HepG2 (cell line): ENCODE results near the gene PJA1. TPM values are rescaled to one million over a fixed set of nuclear protein-coding genes. Genes with fewer than 3 reads are reported as not detected.

Source experiments
- AGO2 ChIP-seq: fragments of 200-400 bp; formaldehyde crosslinking; optimal IDR thresholded peaks from 2 replicates; pipeline ENCODE3; 2017; ENCODE audit warnings: mild to moderate bottlenecking, low read depth, low read length, moderate library complexity
- CBX2 ChIP-seq, 2 experiments: fragments of 200-600 bp in 1 of 2; sonication (generic); formaldehyde crosslinking in 1 of 2; IDR thresholded peaks; 2 replicates each; pipeline versions ENCODE4 v1.7.0 to v1.8.1; 2018 to 2022; ENCODE audit warnings: low read depth in 2 of 2, low read length in 1 of 2, mild to moderate bottlenecking in 1 of 2, missing genetic modification reagents in 1 of 2
- GABPA ChIP-seq, 2 experiments: IDR thresholded peaks; 2 replicates each; pipeline ENCODE4 v1.6.1; 2011 to 2016; ENCODE audit warnings: low read depth in 2 of 2, low read length in 1 of 2, missing biosample characterization in 1 of 2, missing genetic modification characterization in 1 of 2
- HMGA1 ChIP-seq: sonication (generic); formaldehyde crosslinking; conservative IDR thresholded peaks from 2 replicates; pipeline ENCODE4 v1.4.0; 2020; ENCODE audit warnings: missing genetic modification reagents
- IKZF1 ChIP-seq: fragments of 450-650 bp; IDR thresholded peaks from 2 replicates; pipeline ENCODE4 v1.7.1; 2016
- KMT2A ChIP-seq: sonication (generic); formaldehyde crosslinking; IDR thresholded peaks from 2 replicates; pipeline ENCODE4 v1.4.0; 2020; ENCODE audit warnings: missing genetic modification reagents
- NFKB2 ChIP-seq: sonication (generic); formaldehyde crosslinking; IDR thresholded peaks from 2 replicates; pipeline ENCODE4 v1.4.0; 2020; ENCODE audit warnings: missing genetic modification reagents, borderline replicate concordance
- NR2C2 ChIP-seq: sonication (generic); formaldehyde crosslinking; IDR thresholded peaks from 2 replicates; pipeline ENCODE4 v1.4.0; 2020; ENCODE audit warnings: missing genetic modification reagents, mild to moderate bottlenecking, moderate library complexity, borderline replicate concordance
- POLR2A ChIP-seq, 2 experiments: IDR thresholded peaks; 2 replicates each; pipeline ENCODE4 v1.6.1; 2011; ENCODE audit warnings: low read depth in 2 of 2, low read length in 2 of 2, mild to moderate bottlenecking in 1 of 2, moderate library complexity in 1 of 2; ENCODE audit not compliant: insufficient read depth in 1 of 2
- RARA ChIP-seq: IDR thresholded peaks from 2 replicates; pipeline ENCODE4 v1.6.1; 2016; ENCODE audit warnings: missing genetic modification reagents, missing compliant biosample characterization
- SALL1 ChIP-seq: sonication (generic); formaldehyde crosslinking; IDR thresholded peaks from 2 replicates; pipeline ENCODE4 v1.8.0; 2022; ENCODE audit warnings: mild to moderate bottlenecking, missing genetic modification reagents
- SALL2 ChIP-seq: sonication (generic); formaldehyde crosslinking; IDR thresholded peaks from 2 replicates; pipeline ENCODE4 v1.8.1; 2023; ENCODE audit warnings: mild to moderate bottlenecking, missing genetic modification reagents, inconsistent platforms
- SOX5 ChIP-seq: IDR thresholded peaks from 2 replicates; pipeline ENCODE4 v1.6.1; 2016; ENCODE audit warnings: borderline replicate concordance
- SPEN ChIP-seq: sonication (generic); formaldehyde crosslinking; IDR thresholded peaks from 2 replicates; pipeline ENCODE4 v1.5.1; 2020; ENCODE audit warnings: low read depth, mild to moderate bottlenecking, missing genetic modification reagents
- YEATS4 ChIP-seq: sonication (generic); formaldehyde crosslinking; IDR thresholded peaks from 2 replicates; pipeline ENCODE4 v1.4.0; 2020; ENCODE audit warnings: missing genetic modification reagents, borderline replicate concordance
- ZBTB1 ChIP-seq: sonication (generic); formaldehyde crosslinking; IDR thresholded peaks from 2 replicates; pipeline ENCODE4 v1.4.0; 2020; ENCODE audit warnings: missing genetic modification reagents, borderline replicate concordance
- ZFY ChIP-seq: sonication (generic); formaldehyde crosslinking; IDR thresholded peaks from 2 replicates; pipeline ENCODE4 v1.4.0; 2020; ENCODE audit warnings: missing genetic modification reagents
- ZNF230 ChIP-seq: sonication (generic); formaldehyde crosslinking; IDR thresholded peaks from 2 replicates; pipeline ENCODE4 v1.4.0; 2020; ENCODE audit warnings: mild to moderate bottlenecking, missing genetic modification reagents
- ZNF549 ChIP-seq: sonication (generic); formaldehyde crosslinking; IDR thresholded peaks from 2 replicates; pipeline ENCODE4 v1.5.0; 2020; ENCODE audit warnings: missing genetic modification reagents
- ZNF747 ChIP-seq: sonication (generic); formaldehyde crosslinking; IDR thresholded peaks from 2 replicates; pipeline ENCODE4 v1.8.1; 2023; ENCODE audit warnings: missing genetic modification reagents, mild to moderate bottlenecking, borderline replicate concordance
- polyA plus RNA-seq, 8 experiments: library from polyadenylated mRNA; depleted of rRNA in 3 of 8; stranded (reverse) in 7 of 8; unstranded in 1 of 8; fragments of >200 nt; fragmentation: Illumina TruSeq in 4 of 8; extraction: Trizol in 4 of 8; gene quantifications; 2 replicates each; pipeline versions ENCODE4 v1.2.1 to v1.2.3, GENCODE V29; 2011 to 2016; ENCODE audit warnings: low read depth in 4 of 8, missing spikeins in 1 of 8, mixed read lengths in 1 of 8; ENCODE audit not compliant: insufficient read depth in 1 of 8
- total RNA-seq, 5 experiments: library from RNA; depleted of rRNA; stranded (reverse); fragments of >200 nt; fragmentation: Illumina TruSeq; extraction: Trizol; gene quantifications; 2 replicates each; pipeline ENCODE4 v1.2.3, GENCODE V29; 2016; ENCODE audit warnings: low read depth in 1 of 5
- TF ChIP-seq, protein P1 (sequence below): IDR thresholded peaks from 2 replicates; pipeline ENCODE4 v1.6.1; 2018; ENCODE audit warnings: missing genetic modification reagents
- TF ChIP-seq, protein P2 (sequence below), 2 experiments: sonication (generic) in 1 of 2; formaldehyde crosslinking in 1 of 2; IDR thresholded peaks; 2 replicates each; pipeline versions ENCODE4 v1.4.0 to v1.6.1; 2018 to 2020; ENCODE audit warnings: missing genetic modification reagents in 2 of 2, borderline replicate concordance in 1 of 2, low read depth in 1 of 2, mild to moderate bottlenecking in 1 of 2, missing biosample characterization in 1 of 2
- TF ChIP-seq, protein P3 (sequence below): sonication (generic); formaldehyde crosslinking; IDR thresholded peaks from 2 replicates; pipeline ENCODE4 v1.5.1; 2020; ENCODE audit warnings: mild to moderate bottlenecking, moderate library complexity, missing genetic modification reagents
- TF ChIP-seq, protein P4 (sequence below): conservative IDR thresholded peaks from 2 replicates; pipeline ENCODE4 v1.6.1; 2018; ENCODE audit warnings: missing genetic modification reagents

Gene PJA1
- total and polyA plus RNA-seq, 2 of the 13 experiments (the other 11 are each of a cell fraction or from before 2014, with no cell fraction given): 3.6 to 9.6 TPM

DNA sequence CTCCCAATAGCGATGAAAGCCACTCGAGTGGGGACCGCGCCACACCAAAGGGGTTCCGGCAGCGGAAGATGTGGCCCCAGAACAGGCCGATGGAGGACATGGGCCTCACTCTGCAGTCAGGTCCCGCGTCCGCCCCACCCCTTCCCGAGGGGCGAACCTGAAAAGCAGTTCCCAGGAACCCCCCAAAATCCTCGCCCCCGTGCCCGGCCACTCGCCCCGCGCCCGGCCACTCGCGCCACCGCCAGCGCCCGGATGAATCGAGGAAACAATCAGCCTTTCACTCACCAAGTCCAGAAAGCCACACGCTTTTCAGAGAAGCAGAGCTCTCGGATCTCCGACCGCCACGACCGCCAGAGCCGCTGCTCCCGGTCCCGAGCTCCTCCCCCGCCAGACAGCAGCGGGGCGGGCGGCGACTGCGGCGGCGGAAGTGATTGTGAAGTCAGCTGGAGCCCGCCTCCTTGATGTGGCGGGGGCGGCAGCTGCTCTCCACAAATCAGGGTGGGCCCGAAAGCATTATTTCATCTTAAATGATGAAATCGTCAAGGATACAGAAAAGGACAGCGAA, at the start of gene PJA1 (continued):
- TF ChIP-seq, protein P1, sequence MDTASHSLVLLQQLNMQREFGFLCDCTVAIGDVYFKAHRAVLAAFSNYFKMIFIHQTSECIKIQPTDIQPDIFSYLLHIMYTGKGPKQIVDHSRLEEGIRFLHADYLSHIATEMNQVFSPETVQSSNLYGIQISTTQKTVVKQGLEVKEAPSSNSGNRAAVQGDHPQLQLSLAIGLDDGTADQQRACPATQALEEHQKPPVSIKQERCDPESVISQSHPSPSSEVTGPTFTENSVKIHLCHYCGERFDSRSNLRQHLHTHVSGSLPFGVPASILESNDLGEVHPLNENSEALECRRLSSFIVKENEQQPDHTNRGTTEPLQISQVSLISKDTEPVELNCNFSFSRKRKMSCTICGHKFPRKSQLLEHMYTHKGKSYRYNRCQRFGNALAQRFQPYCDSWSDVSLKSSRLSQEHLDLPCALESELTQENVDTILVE: no peak
- no peak for TF ChIP-seq CBX2 (IDR thresholded peaks at IDR 0.05; ENCODE audit: low read depth, low read length)
- TF ChIP-seq CBX2 (CRISPR knock-in tag; IDR thresholded peaks at IDR 0.05; ENCODE audit: low read depth): no peak
- peak in 1 of 2 experiments; percentile 56; a peak in 2 of 4 replicates for TF ChIP-seq POLR2A (IDR thresholded peaks at IDR 0.05; ENCODE audit: insufficient read depth in 1 of 2, low read depth in 2 of 2, low read length in 2 of 2)
- peak; percentile 41; the same call in 1 of the 2 replicates for TF ChIP-seq NFKB2 (CRISPR knock-in tag)
- TF ChIP-seq YEATS4 (CRISPR knock-in tag): 0 out of 2 replicates have a peak, but pooled peaks have one; percentile 42
- no peak for TF ChIP-seq ZNF747 (CRISPR knock-in tag)
- TF ChIP-seq ZNF230: no peak
- TF ChIP-seq, protein P2, sequence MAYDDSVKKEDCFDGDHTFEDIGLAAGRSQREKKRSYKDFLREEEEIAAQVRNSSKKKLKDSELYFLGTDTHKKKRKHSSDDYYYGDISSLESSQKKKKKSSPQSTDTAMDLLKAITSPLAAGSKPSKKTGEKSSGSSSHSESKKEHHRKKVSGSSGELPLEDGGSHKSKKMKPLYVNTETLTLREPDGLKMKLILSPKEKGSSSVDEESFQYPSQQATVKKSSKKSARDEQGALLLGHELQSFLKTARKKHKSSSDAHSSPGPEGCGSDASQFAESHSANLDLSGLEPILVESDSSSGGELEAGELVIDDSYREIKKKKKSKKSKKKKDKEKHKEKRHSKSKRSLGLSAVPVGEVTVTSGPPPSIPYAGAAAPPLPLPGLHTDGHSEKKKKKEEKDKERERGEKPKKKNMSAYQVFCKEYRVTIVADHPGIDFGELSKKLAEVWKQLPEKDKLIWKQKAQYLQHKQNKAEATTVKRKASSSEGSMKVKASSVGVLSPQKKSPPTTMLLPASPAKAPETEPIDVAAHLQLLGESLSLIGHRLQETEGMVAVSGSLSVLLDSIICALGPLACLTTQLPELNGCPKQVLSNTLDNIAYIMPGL (CRISPR knock-in tag; IDR thresholded peaks at IDR 0.05; ENCODE audit: borderline replicate concordance in 1 of 2, low read depth in 1 of 2): 0 out of 4 replicates have a peak, but pooled peaks of 1 of the 2 experiments have one; percentile 31
- no peak for TF ChIP-seq HMGA1 (CRISPR knock-in tag)
- TF ChIP-seq GABPA (IDR thresholded peaks at IDR 0.05; ENCODE audit: low read depth, low read length): peak; percentile 35
- peak; percentile 68 for TF ChIP-seq GABPA (CRISPR knock-in tag; IDR thresholded peaks at IDR 0.05; ENCODE audit: low read depth)
- TF ChIP-seq ZBTB1 (CRISPR knock-in tag): no peak
- no peak for TF ChIP-seq IKZF1
- TF ChIP-seq SALL1 (CRISPR knock-in tag): peak; percentile 14; the same call in 1 of the 2 replicates
- TF ChIP-seq, protein P3, sequence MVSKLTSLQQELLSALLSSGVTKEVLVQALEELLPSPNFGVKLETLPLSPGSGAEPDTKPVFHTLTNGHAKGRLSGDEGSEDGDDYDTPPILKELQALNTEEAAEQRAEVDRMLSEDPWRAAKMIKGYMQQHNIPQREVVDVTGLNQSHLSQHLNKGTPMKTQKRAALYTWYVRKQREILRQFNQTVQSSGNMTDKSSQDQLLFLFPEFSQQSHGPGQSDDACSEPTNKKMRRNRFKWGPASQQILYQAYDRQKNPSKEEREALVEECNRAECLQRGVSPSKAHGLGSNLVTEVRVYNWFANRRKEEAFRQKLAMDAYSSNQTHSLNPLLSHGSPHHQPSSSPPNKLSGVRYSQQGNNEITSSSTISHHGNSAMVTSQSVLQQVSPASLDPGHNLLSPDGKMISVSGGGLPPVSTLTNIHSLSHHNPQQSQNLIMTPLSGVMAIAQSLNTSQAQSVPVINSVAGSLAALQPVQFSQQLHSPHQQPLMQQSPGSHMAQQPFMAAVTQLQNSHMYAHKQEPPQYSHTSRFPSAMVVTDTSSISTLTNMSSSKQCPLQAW (CRISPR knock-in tag): 0 out of 2 replicates have a peak, but pooled peaks have one; percentile 16
- TF ChIP-seq SPEN (CRISPR knock-in tag): peak; percentile 31; the same call in 1 of the 2 replicates
- TF ChIP-seq, protein P4, sequence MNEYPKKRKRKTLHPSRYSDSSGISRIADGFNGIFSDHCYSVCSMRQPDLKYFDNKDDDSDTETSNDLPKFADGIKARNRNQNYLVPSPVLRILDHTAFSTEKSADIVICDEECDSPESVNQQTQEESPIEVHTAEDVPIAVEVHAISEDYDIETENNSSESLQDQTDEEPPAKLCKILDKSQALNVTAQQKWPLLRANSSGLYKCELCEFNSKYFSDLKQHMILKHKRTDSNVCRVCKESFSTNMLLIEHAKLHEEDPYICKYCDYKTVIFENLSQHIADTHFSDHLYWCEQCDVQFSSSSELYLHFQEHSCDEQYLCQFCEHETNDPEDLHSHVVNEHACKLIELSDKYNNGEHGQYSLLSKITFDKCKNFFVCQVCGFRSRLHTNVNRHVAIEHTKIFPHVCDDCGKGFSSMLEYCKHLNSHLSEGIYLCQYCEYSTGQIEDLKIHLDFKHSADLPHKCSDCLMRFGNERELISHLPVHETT: no peak
- no peak for TF ChIP-seq RARA (CRISPR knock-in tag)
- no peak for TF ChIP-seq SALL2
- peak; percentile 55; the same call in 1 of the 2 replicates for TF ChIP-seq NR2C2 (CRISPR knock-in tag)
- no peak for TF ChIP-seq SOX5 (CRISPR knock-in tag)
- TF ChIP-seq AGO2: no peak
- TF ChIP-seq ZFY: peak; percentile 59; the same call in 1 of the 2 replicates
- TF ChIP-seq KMT2A (CRISPR knock-in tag): no peak
- TF ChIP-seq ZNF549 (CRISPR knock-in tag): no peak
